Posterior vena cava (tissue), 2 donors: ENCODE measurements around the gene PPP2R2C. TPM values are rescaled to one million over a fixed set of nuclear protein-coding genes. Genes with fewer than 3 reads are reported as not detected.

Experiments
- DNase-seq: peaks from one replicate; pipeline ENCODE4 v3.0.0-alpha.2; 2020; ENCODE audit warnings: low spot score
- intact Hi-C, 2 donors: fragments of 100-400 bp; cut with DNase I; formaldehyde crosslinking; loops; one replicate each; pipeline versions ENCODE4 v1.14.1 to v1.14.2; 2022 to 2023
- total RNA-seq, 2 donors: library from RNA; stranded (reverse); fragmentation: NEBNext Ultra II Directional; extraction: Animal tissue kit (Norgen Biotek cat#: 25700); gene quantifications; one replicate each; pipeline ENCODE4 v1.2.1, GENCODE V29; 2021
- donor health status: DM: yes; HTN: yes; CAD: no.
- donor health status: DM: yes; HTN: yes; CAD: no.

PPP2R2C gene
- total RNA-seq, 2 donors from 2014 or later: 3.9 to 18.3 TPM

- intact Hi-C loops: no loop called here
- DNase-seq: no peak
Observed at GRCh38 chr4:6391852-6392188, 80.6 kb downstream of the PPP2R2C start.

- DNase-seq: no peak
- intact Hi-C loops: no loop called here
Observed at GRCh38 chr4:6391186-6391851, 81.1 kb downstream of the PPP2R2C start.

- DNase-seq: no peak
- intact Hi-C loops: no loop called here
Observed at GRCh38 chr4:6390356-6390755, 82.1 kb downstream of the PPP2R2C start.

- intact Hi-C loops: no loop called here
- DNase-seq: no peak
Observed at GRCh38 chr4:6389142-6389825, 83.1 kb downstream of the PPP2R2C start.

GRCh38 chr4:6388713-6389112 lies 83.7 kb downstream of the PPP2R2C start:
- no peak for DNase-seq
- intact Hi-C loops: no loop called here

GRCh38 chr4:6387946-6388345 lies 84.5 kb downstream of the PPP2R2C start:
- intact Hi-C loops: no loop called here
- no peak for DNase-seq

GRCh38 chr4:6386091-6386490 lies 86.3 kb downstream of the PPP2R2C start:
- intact Hi-C loops: no loop called here
- DNase-seq: no peak

GRCh38 chr4:6385288-6385687 lies 87.1 kb downstream of the PPP2R2C start:
- intact Hi-C loops: no loop called here

GRCh38 chr4:6384541-6384940 lies 87.9 kb downstream of the PPP2R2C start:
- intact Hi-C loops: no loop called here
- no peak for DNase-seq

More at GRCh38 chr4:6385288-6385687, 87.1 kb downstream of the PPP2R2C start:
- DNase-seq: no peak

GRCh38 chr4:6383929-6384328 lies 88.5 kb downstream of the PPP2R2C start:
- intact Hi-C loops: loop anchor here in 1 of 2 donors (1.0 kb wide), 1 partner anchor 19 kb away; no protein-coding TSS in a partner anchor
- DNase-seq: no peak

GRCh38 chr4:6383009-6383404 lies 89.4 kb downstream of the PPP2R2C start:
- intact Hi-C loops: loop anchor here in 1 of 2 donors (1.0 kb wide), 1 partner anchor 18 kb away; no protein-coding TSS in a partner anchor
- DNase-seq: peak; percentile 48

GRCh38 chr4:6381571-6382123 lies 90.8 kb downstream of the PPP2R2C start:
- peak; percentile 65 for DNase-seq
- intact Hi-C loops: no loop called here

- intact Hi-C loops: no loop called here
- DNase-seq: peak; percentile 68
Observed at GRCh38 chr4:6380746-6381410, 91.5 kb downstream of the PPP2R2C start.

GRCh38 chr4:6379767-6380745 lies 92.4 kb downstream of the PPP2R2C start:
- intact Hi-C loops: no loop called here
- peak; percentile 64 for DNase-seq

GRCh38 chr4:6378493-6379445 lies 93.6 kb downstream of the PPP2R2C start:
- peak; percentile 62 for DNase-seq
- intact Hi-C loops: no loop called here

- DNase-seq: peak; percentile 42
- intact Hi-C loops: no loop called here
Observed at GRCh38 chr4:6377626-6378492, 94.6 kb downstream of the PPP2R2C start.
